T follicular helper cell (primary cell): ENCODE results near the gene SLC4A1.

Source experiments
- DNase-seq: peaks from one replicate; pipeline ENCODE4 v3.0.0-alpha.2; 2020; ENCODE audit warnings: low read depth
- total RNA-seq, 2 experiments: gene quantifications; one replicate each; lab custom pipeline; 2026; lab: John Stamatoyannopoulos, UW

SLC4A1 gene
- 0.04 to 0.06 reads per million in 2 experiments for total RNA-seq

GRCh38 chr17:44267818-44268490, at the start of gene SLC4A1:
SLC4A1 (minus strand) TSS chr17:44268135; CDS start chr17:44262866, 5,269 bp downstream.
- no peak for DNase-seq

DNA sequence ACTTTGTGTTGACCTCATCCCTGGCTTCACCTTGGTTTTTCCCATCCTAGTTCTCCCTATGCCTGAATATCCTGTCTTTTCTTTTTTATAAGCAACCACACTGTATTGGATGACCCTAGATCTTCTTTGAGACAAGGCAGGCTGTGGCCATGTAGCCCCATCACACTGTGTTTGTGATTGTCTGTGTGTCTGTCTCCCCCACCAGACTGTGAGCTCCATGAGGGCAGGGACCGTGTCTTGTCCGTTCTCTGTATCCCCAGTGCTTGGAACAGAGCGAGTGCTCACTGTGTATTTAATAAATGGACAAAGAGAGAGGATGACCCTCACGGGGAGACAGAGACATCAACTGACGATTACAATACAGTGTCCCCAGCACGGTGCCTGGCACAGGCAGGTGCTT, 49.6 kb upstream of the SLC4A1 start:
- no peak for DNase-seq

DNA sequence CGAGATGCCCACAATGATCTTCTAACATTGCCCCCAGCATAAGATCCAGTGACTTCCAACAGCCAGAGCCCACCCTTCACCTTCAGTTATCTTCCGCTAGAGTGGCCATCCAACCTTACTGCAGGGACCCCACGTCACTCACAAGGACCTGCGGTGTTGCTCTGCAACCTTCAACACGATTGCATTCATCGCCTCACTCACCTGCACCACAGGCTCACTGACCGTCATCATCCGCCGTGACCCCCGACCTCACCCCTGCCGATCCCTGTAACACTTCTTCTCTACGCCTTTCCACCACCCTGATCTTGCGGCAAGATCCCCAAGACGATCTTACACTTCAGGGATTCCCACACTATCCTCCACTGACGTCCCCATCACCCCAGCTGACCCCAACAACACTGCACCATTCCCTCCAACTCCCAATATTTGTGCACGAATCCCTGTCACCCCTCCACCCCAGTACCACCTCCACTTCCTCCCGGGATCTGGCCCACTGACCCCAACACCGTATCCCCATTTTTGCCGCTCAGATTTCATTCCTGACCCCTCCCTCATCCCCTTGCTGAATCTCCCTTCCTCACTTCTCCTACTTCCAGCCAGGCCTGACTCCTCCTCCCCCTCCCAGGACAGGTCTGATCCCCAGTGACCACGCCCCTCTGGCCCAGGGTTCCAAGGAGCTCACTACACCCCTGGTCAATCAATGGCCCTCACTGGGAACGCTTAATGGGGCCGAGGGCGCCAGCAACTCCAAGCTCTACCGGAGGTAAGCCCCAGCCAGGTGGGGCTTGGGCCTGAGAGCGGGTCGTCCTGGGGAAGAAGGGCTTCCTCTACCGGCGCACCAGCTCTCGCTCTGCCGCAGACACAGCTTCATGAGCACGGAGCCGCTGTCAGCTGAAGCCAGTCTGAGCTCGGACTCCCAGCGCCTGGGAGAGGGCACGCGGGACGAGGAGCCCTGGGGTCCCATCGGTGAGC, 48.1 kb upstream of the SLC4A1 start:
- DNase-seq: no peak

GRCh38 chr17:44314869-44315661, 47.1 kb upstream of the SLC4A1 start:
- no peak for DNase-seq

GRCh38 chr17:44314524-44314868, 46.6 kb upstream of the SLC4A1 start:
- DNase-seq: no peak

- no peak for DNase-seq
Measured at GRCh38 chr17:44314031-44314430, 46.1 kb upstream of the SLC4A1 start.

DNA sequence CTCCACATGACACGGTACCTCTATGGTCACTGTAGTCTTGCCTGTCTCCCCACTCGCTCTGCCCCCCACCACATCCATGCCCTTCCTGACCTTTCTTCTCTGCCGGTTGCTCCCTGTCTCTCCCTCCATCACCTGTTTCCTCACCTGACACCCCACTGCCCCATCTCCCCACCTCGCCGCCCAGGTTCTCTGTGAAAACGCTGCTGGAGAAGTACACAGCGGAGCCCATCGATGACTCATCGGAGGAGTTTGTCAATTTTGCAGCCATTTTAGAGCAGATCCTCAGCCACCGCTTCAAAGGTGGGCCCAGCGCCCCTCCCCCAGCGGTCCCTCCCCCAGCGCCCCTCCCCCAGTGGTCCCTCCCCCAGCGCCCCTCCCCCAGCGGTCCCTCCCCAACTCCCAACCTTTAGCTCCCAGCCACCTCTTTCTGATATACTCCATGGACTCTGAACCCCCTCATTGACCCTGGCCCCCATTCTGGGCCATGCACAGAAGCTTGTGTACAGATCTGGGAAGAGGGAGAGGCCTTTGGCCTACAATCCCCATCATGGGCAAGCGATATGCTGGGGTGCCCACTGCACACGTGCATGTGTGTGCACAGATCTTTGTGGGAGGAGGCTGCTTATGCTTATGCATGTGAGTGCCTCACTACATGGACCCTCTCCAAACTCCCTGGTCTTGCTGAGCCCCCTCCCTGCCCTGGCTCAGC, 44.6 kb upstream of the SLC4A1 start:
- no peak for DNase-seq

- DNase-seq: no peak
Measured at GRCh38 chr17:44311562-44312181, 43.7 kb upstream of the SLC4A1 start.

GRCh38 chr17:44310609-44311376, 42.9 kb upstream of the SLC4A1 start:
- no peak for DNase-seq

- DNase-seq: no peak
Measured at GRCh38 chr17:44310188-44310587, 42.3 kb upstream of the SLC4A1 start.

- DNase-seq: no peak
Measured at GRCh38 chr17:44309472-44309871, 41.5 kb upstream of the SLC4A1 start.

GRCh38 chr17:44308865-44309264, 40.9 kb upstream of the SLC4A1 start:
- DNase-seq: no peak

DNA sequence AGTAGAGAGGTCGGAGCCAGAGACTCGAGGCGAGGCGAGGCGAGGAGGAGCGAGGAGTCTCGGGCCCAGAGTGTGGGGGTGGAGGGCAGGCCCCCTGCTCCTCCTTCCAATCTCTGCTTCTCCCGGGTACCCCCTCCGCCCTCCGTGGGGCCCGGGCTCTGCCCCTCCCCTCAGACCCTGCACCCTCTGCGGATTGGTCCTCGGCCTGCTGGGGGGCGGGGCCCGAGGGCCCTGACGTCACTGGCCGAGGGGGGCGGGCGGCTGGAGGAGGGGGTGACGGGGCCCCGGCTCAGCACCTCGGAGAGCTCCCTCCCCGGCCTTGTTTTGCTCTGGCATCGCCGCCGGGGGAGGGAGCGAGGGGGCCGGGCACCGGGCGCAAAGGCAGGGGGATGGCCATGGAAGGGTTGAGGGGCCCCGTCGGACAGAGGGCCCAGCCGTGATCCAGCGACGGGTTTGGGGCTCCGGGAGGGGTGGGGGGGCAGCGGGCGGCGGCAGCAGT, 40.4 kb upstream of the SLC4A1 start, which contains the start of gene RUNDC3A:
Gene RUNDC3A, plus strand, starts transcription at position 282 of the 499 bp plus-strand sequence. CDS start 232 bp downstream, outside the sequence.
- DNase-seq: peak; percentile 79

DNA sequence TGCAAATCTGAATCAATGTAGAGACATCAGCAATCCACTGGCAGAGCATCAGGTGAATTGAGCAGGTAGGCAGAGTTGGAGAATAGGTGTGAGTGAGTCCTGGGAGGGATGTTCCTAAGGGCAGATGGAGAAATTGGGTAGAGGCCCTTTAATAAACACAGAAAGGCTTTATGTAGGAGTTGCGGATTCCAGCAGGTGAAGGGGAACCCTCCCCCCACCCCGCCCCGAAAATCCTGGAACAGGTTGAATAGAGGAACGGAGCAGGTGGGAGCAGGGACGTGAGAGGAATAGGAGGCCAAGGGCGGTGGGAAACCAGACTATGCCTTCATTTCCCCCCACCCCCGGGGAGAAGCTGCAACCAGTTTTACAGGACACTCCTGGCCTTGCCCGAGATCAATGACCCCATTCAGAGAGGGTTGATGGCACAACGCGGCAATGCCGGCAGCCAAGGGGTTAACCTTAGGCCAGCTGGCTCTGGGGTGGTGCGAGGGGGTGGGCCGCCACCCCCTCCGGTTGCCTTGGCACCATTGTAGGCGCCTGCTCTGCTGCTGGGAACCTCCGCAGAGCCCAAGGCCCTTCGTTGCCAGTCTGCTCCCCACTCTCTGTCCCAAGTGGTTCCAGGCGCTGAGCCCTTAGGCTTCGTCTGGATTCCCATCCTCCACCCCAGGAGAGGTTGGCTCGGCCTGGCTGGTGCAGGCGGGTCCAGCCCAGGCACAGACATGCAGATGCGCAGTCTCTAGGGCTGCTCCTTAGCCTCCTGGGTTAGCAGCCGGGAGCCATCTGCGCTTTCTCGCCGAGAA, 39.7 kb upstream of the SLC4A1 start:
- no peak for DNase-seq

DNA sequence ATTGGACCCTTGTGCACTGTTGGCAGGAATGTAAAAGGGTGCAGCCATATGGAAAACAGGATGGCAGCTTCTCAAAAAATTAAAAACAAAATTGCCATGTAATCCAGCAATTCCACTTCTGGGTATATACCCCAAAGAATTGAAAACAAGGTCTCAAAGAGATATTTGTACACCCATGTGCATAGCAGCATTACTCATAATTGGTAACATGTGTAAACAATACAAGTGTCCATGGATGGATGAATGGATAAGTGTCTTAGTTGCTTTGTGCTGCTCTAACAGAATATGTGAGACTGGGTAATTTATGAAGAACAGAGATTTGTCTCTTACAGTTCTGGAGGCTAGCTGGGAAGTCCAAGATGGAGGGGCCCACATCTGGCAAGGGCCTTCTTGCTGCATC, 36.7 kb upstream of the SLC4A1 start:
- no peak for DNase-seq

- DNase-seq: no peak
Measured at GRCh38 chr17:44297975-44298374, 30.0 kb upstream of the SLC4A1 start.

DNA sequence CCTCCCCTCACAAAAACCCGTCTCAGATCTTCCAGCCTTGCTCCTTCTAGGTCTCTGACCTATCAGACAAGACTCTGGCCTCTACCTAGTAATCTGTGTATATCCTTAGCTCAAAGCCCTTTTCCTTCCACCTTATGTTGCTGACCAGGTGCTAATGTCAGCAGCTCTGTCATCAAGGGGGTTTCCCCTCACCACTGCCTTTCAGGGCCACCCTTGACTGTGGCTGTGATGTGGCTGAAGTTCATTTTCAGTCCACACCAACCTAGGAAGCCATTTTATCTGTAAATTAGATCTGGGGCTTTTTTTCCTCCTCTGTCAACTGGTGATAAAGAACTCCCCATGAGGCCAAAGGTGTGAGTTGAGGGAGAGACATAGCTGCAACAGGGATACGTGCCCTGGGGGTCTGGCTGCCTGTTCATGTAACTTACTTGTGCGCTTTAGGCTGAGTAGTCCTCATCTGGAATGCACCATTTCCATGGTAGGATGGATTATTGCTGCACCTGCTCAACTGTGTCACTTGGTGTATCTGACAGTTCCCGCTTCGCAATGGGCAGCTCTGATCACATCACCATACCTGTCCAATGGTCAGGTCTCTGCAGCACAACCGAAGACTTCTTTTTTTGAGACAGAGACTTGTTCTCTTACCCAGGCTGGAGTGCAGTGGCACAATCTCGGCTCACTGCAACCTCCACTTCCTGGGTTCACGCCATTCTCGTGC, 25.7 kb upstream of the SLC4A1 start:
- no peak for DNase-seq

DNA sequence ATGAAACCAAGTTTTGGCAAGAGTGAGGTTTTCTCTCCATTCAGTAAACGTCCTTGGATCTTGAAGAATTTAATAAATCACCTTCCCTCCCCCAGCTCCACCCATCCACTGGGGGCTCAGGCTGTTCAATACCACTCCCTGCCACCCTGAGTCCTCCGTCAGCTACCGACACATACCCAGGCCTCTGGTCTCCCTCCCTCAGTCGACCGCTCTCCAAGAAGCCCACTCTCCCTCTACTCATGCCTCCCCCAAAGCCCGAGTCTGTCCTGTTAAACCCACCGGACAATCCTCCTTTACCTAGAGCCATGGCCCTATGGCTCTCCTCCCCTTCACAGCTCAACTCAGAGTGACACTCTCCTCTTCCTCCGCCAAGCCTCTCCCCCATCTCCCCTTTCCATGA, 19.7 kb upstream of the SLC4A1 start:
- no peak for DNase-seq

- no peak for DNase-seq
Measured at GRCh38 chr17:44284024-44284400, 16.1 kb upstream of the SLC4A1 start.
